Skeletal muscle cell (primary cell): ENCODE measurements around the gene HUNK.
"Not testable (repeated sequence)": the region's sequence is repeated elsewhere in the genome, so short reads cannot be mapped to it uniquely, and the experiment has no call there.

Experiments used
- DNase-seq: peaks from one replicate; pipeline ENCODE4 v3.0.0-alpha.2; 2010; ENCODE audit warnings: low read depth
- H3K4me3 ChIP-seq: 2 replicates; pipeline ENCODE4 v1.5.1; 2011; ENCODE audit warnings: low read depth, mild to moderate bottlenecking, control low read depth, low read length, moderate library complexity

The HUNK gene

DNA sequence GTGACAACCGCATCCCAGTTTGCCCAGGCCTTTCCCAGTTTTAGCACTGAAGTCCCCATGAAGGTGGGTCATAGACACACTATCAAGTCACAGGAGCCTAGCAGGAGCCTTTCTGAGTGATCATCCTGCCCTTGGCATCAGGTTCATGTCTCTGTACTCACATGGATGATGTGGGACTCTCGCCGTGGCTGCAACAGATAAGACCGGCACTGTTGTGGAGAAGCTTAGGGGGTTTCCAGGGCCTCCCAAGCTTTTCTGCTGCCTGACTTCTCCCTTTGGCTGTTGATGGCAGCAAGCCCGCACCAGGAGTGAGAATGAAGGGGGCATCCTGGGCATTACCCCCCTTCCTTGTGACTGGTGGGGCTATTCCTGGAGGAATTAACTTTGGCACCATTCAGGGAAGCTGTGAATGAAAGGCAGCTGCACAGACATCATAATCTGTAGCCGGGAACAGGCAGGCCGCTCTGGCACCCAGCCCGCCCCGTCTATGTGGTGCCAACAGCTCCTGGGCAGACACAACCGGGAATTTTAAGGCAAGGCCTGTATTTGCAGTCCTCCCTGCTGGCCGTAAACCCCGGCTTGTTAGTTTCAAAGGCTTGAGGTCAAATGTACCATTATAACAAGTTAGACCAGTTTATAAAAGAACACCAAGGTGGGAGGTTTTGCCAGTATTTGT, 148.6 kb downstream of the HUNK start:
- no peak overlapping the region for H3K4me3 ChIP-seq
- no peak for DNase-seq

DNA sequence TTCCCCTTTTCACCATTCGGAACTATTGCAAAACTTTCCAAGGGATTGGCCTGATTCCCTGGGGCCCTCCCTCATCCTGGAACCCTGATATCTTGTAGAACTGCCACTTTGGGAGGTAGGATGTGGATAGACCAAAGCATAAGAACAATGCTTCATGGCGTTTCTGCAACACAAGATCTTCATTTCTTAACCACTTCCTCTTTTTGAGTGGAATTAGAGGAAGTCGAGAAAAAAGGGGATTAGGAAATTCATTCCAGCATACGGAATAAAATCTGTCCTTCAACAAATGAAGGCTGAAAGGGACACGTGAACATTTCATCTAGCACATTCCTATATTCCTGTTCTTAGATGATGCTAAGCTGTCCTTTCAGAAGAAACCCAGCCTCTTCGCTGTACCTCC, 149.3 kb downstream of the HUNK start:
- no peak overlapping the region for H3K4me3 ChIP-seq
- no peak for DNase-seq

DNA sequence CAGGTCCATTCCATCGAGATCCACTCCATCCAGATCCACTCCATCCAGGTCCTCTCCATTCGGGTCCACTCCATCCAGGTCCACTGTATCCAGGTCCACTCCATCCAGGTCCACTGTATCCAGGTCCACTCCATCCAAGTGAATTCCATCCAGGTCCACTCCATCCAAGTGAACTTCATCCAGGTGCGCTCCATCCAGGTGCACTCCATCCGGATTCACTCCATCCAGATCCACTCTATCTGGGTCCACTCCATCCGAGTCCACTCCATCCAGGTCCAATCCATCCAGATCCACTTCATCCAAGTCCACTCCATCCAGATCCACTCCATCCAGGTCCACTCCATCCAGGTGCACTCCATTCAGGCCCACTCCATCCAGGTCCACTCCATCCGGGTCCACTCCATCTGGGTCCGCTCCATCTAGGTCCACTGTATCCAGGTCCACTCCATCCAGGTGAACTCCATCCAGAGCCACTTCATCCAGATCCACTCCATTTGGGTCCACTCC, 157.4 kb downstream of the HUNK start:
- no peak for DNase-seq
- no peak overlapping the region for H3K4me3 ChIP-seq

DNA sequence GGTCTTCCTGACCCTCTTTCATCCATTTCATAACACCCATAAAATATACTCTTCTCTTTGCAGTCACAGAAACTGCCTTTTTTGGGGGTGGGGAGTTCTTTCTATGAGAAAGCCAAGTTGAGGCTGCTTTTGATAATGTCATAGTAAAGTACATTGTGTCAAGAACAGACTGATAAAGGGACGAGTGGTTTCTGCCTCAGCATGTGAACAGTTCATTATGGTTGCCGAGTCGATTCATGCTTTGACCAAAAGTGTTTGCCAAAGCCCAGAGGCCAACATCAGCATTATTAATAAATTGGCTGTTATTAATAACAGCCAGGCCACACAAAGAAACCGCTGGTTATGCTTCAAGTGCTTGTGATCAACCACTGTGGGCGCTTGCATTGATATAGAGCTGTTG, 162.0 kb downstream of the HUNK start:
- no peak for DNase-seq
- H3K4me3 ChIP-seq: no peak overlapping the region

DNA sequence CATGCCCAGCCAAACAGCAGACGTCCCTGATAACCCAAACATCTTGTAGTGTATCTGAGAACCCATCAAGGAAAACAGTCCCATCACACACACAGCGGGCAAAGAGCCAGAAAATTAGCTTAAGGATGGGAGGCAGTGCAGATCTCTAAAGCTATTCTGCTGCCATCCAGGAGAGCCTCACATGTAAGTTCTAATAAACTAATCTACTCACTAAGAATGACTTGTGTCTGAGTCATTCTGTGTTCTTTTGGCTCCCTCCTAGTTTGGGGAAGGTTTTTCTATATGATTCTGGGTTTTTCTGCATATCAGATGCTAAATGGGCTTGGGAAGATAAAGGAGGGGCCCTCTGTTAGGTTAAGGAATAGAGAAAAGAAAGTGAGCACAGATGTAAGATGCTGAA, 162.8 kb downstream of the HUNK start:
- DNase-seq: no peak
- H3K4me3 ChIP-seq: no peak overlapping the region

GRCh38 chr21:32036756-32037155, 163.9 kb downstream of the HUNK start:
- DNase-seq: no peak
- no peak overlapping the region for H3K4me3 ChIP-seq

- not testable (repeated sequence) for H3K4me3 ChIP-seq, DNase-seq
These were observed 165.9 kb downstream of the HUNK start for GRCh38 chr21:32038751-32039150.

DNA sequence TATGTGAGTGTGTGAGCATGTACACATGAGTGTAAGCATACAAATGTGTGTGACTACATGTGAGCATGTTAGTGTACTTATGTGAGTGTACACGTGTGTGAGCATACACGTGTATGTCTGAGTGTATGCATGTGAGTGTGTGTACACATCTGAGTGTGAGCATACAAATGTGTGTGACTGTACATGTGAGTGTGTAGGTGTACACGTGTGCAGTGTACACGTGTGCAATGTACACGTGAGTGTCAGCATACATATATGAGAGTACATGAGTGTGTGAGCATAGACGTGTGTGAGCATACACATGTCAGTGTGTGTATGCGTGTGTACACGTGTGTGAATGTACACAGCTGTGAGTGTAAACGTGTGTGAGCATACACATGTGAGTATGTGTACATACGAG, 170.6 kb downstream of the HUNK start:
- DNase-seq: no peak

GRCh38 chr21:32044205-32045180, 171.7 kb downstream of the HUNK start:
- H3K4me3 ChIP-seq: no peak overlapping the region
- no peak for DNase-seq

More for the DNA sequence above, 170.6 kb downstream of the HUNK start:
- H3K4me3 ChIP-seq: no peak overlapping the region

- DNase-seq: no peak
- no peak overlapping the region for H3K4me3 ChIP-seq
These were observed 173.4 kb downstream of the HUNK start for GRCh38 chr21:32046191-32046590.

- DNase-seq: no peak
These were observed 175.5 kb downstream of the HUNK start for GRCh38 chr21:32048353-32048752.

More at GRCh38 chr21:32048353-32048752, 175.5 kb downstream of the HUNK start:
- no peak overlapping the region for H3K4me3 ChIP-seq
